Breast epithelium (tissue), 3 donors: ENCODE data around the gene RREB1.

Experiments
- CTCF ChIP-seq, 3 donors: fragments of 450-650 bp; IDR thresholded peaks; one replicate each; pipeline ENCODE4 v1.5.1; 2016 to 2017; ENCODE audit warnings: antibody characterized with exemption in 3 of 3, mild to moderate bottlenecking in 3 of 3, moderate library complexity in 3 of 3
- POLR2A ChIP-seq: fragments of 450-650 bp; IDR thresholded peaks from one replicate; pipeline ENCODE4 v1.6.1; 2016; ENCODE audit warnings: antibody characterized with exemption, mild to moderate bottlenecking, moderate library complexity

DNA sequence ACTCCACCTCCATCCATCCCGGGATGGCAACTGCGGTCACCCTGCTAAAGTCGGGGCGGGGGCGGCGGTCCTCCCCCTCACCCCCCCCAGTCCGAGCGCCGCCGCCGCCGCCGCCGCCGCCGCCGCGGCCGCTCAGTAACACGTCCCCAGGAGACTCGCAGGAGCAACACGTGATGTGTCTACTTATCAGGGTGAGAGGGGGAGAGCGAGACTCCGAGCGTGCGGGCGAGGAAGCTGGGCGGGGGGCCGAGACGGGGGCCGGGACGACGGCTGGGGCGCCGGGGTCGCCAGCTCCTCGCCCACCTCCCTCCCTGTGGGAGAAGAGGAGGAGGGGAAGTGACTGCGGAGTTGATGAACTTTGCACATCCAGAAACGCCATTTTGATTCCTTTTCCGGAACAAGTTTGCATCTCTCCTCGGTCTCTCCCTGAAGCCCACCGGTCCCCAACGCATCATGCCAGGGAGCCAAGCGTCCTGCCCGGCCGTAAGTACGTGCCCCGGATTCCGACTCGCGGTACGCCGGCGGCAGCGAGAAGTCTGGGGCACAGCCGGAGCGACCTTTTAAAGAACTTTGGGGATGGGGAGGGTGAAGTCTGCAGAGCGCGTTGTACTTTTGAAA lies at the start of gene RREB1:
- TF ChIP-seq CTCF (IDR thresholded peaks at IDR 0.05) (no peak), POLR2A (no peak)
